Suppressor macrophage treated with lipopolysaccharide for 4 hours (primary cell): ENCODE measurements around the gene GNA15.

Source experiments
- DNase-seq: peaks from one replicate; pipeline ENCODE4 v3.0.0-alpha.2; 2020

The GNA15 gene

GRCh38 chr19:3107658-3108057 is 28.2 kb upstream of the GNA15 start:
- no peak for DNase-seq

GRCh38 chr19:3108775-3109174 is 27.1 kb upstream of the GNA15 start:
- peak; percentile 77 for DNase-seq

- no peak for DNase-seq
These were observed 26.3 kb upstream of the GNA15 start for GRCh38 chr19:3109491-3109890.

- DNase-seq = no peak
These were observed 25.6 kb upstream of the GNA15 start for GRCh38 chr19:3110126-3110825.

- DNase-seq = no peak
These were observed 24.1 kb upstream of the GNA15 start for GRCh38 chr19:3111586-3112247.

GRCh38 chr19:3112375-3113099 is 23.3 kb upstream of the GNA15 start:
- DNase-seq = no peak

GRCh38 chr19:3113100-3114017 is 22.5 kb upstream of the GNA15 start:
- no peak for DNase-seq

- no peak for DNase-seq
These were observed 21.7 kb upstream of the GNA15 start for GRCh38 chr19:3114018-3114726.

GRCh38 chr19:3114811-3115210 is 21.0 kb upstream of the GNA15 start:
- DNase-seq = no peak

- DNase-seq = no peak
These were observed 20.4 kb upstream of the GNA15 start for GRCh38 chr19:3115411-3115810.

- no peak for DNase-seq
These were observed 19.8 kb upstream of the GNA15 start for GRCh38 chr19:3115916-3116602.

- DNase-seq = no peak
These were observed 19.2 kb upstream of the GNA15 start for GRCh38 chr19:3116621-3117020.

- DNase-seq = no peak
These were observed 18.1 kb upstream of the GNA15 start for GRCh38 chr19:3117716-3118115.

- no peak for DNase-seq
These were observed 17.4 kb upstream of the GNA15 start for GRCh38 chr19:3118232-3119070.

GRCh38 chr19:3119071-3119595 is 16.7 kb upstream of the GNA15 start:
- DNase-seq = no peak

- DNase-seq = no peak
These were observed 16.0 kb upstream of the GNA15 start for GRCh38 chr19:3119693-3120380.

- no peak for DNase-seq
These were observed 15.1 kb upstream of the GNA15 start for GRCh38 chr19:3120611-3121276.

GRCh38 chr19:3121396-3121795 is 14.4 kb upstream of the GNA15 start:
- DNase-seq = no peak

GRCh38 chr19:3121821-3122511 is 13.9 kb upstream of the GNA15 start:
- no peak for DNase-seq
